Breast epithelium (tissue), 3 donors: Measurements from ENCODE around the gene PDE7B.

ENCODE experiments used
- POLR2A ChIP-seq: fragments of 450-650 bp; IDR thresholded peaks from one replicate; pipeline ENCODE4 v1.6.1; 2016; ENCODE audit warnings: antibody characterized with exemption, mild to moderate bottlenecking, moderate library complexity
- TF ChIP-seq, protein P1 (sequence below), 3 donors: fragments of 450-650 bp; IDR thresholded peaks; one replicate each; pipeline ENCODE4 v1.5.1; 2016 to 2017; ENCODE audit warnings: antibody characterized with exemption in 3 of 3, mild to moderate bottlenecking in 3 of 3, moderate library complexity in 3 of 3

DNA sequence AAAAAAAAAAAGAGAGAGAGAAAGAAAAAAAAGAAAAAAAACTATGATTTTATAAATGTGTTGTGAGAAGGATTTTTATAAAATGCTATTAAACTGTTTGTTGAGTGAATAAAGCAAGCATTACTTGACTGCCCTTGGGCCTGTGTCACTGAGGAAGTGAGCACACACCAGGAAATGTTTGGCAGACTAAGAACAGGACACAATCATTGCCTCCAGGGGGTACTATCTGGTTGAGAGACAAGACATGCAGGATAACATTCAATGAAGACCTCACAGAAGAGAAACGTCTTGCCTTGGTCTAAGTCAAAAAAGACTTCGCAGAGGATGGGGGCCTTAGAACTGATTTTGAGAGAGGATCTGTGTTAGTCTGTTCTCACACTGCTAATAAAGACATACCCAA lies 358.0 kb downstream of the PDE7B start:
- no peak for TF ChIP-seq POLR2A
- TF ChIP-seq, protein P1, sequence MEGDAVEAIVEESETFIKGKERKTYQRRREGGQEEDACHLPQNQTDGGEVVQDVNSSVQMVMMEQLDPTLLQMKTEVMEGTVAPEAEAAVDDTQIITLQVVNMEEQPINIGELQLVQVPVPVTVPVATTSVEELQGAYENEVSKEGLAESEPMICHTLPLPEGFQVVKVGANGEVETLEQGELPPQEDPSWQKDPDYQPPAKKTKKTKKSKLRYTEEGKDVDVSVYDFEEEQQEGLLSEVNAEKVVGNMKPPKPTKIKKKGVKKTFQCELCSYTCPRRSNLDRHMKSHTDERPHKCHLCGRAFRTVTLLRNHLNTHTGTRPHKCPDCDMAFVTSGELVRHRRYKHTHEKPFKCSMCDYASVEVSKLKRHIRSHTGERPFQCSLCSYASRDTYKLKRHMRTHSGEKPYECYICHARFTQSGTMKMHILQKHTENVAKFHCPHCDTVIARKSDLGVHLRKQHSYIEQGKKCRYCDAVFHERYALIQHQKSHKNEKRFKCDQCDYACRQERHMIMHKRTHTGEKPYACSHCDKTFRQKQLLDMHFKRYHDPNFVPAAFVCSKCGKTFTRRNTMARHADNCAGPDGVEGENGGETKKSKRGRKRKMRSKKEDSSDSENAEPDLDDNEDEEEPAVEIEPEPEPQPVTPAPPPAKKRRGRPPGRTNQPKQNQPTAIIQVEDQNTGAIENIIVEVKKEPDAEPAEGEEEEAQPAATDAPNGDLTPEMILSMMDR (IDR thresholded peaks at IDR 0.05): no peak
